Measurements from ENCODE around the gene TENT4B. TPM values are rescaled to one million over a fixed set of nuclear protein-coding genes. Genes with fewer than 3 reads are reported as not detected.

The TENT4B gene
- total RNA-seq, 3 donors from 2014 or later, result 13.4 to 16.4 (median 13.6) TPM

DNA sequence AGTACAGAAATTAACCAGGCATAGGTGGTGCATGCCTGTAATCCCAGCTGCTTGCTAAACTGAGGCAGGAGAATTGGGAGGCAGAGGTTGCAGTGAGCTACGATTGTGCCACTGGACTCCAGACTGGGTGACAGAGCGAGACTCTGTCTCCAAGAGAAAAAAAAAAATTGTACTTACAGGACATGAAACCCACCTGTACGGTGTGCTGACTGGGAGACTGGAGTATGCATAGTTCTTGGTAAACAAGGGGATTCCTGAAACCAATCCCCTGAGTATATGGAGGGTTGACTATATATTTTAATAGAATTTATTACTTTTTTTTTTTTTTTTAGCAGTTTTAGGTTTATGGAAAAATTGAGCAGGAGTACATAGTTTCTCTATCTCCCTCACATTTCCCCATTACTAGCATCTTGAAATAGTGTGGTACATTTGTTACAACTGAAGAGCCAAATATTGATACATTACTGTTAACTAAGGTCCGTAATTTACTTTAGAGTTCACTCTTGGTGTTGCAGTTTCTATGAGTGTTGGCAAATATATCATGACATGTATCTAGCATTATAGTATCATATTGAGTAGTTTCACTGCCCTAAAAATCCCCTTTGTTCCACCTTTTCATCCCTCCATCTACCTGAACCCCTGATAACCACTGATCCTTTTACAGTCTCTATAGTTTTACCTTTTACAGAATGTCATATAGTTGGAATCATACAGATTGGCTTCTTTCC, 19.3 kb downstream of the TENT4B start:
- Histone ChIP-seq H3K27me3 (no peaks in the 10 kb centered on the region), H3K9me3 (no peaks in the 10 kb centered on the region), H3K36me3 (no peaks in the 10 kb centered on the region), H3K4me1 (no peaks in the 10 kb centered on the region), H3K27ac (no peak overlapping the region), H3K4me3 (no peak overlapping the region)
- no peak for DNase-seq (ENCODE audit: low spot score in 2 of 2)
- intact Hi-C loops (cut with DNase I; ENCODE audit: low total_unique reads), result no loop called here
- TF ChIP-seq POLR2AphosphoS5 (IDR thresholded peaks at IDR 0.05), result no peak
- no peak for TF ChIP-seq POLR2A (IDR thresholded peaks at IDR 0.05)
- TF ChIP-seq CTCF (IDR thresholded peaks at IDR 0.05), result no peak

- Histone ChIP-seq H3K9me3 (no peaks in the 10 kb centered on the region), H3K27me3 (no peaks in the 10 kb centered on the region), H3K4me1 (no peaks in the 10 kb centered on the region), H3K27ac (no peak overlapping the region), H3K4me3 (no peak overlapping the region), H3K36me3 (no peaks in the 10 kb centered on the region)
- TF ChIP-seq POLR2A (IDR thresholded peaks at IDR 0.05), result no peak
- no peak for DNase-seq (ENCODE audit: low spot score in 2 of 2)
- intact Hi-C loops (cut with DNase I; ENCODE audit: low total_unique reads), result no loop called here
These were observed 20.2 kb downstream of the TENT4B start for GRCh38 chr16:50173316-50173715.

DNA sequence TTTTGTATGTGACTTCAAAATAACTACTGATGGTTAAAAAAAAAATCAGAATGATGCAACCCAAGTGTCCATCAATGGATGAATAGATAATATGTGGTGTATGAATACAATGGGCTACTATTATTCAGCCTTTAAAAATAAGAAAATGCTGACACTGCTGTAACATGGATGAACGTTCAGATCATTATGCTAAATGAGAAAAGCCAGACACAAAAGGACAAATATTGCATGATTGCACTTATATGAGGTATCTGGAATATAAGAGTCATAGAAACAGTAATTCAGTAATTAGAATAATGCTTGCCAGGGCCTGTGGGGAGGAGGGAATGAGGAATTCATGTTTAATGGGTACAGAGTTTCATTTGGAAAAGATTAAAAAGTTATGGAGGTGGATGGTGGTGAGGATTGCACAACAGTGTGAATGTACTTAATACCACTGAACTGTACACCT, 25.4 kb downstream of the TENT4B start:
- intact Hi-C loops (cut with DNase I; ENCODE audit: low total_unique reads), result no loop called here
- DNase-seq (ENCODE audit: low spot score in 2 of 2), result no peak

DNA sequence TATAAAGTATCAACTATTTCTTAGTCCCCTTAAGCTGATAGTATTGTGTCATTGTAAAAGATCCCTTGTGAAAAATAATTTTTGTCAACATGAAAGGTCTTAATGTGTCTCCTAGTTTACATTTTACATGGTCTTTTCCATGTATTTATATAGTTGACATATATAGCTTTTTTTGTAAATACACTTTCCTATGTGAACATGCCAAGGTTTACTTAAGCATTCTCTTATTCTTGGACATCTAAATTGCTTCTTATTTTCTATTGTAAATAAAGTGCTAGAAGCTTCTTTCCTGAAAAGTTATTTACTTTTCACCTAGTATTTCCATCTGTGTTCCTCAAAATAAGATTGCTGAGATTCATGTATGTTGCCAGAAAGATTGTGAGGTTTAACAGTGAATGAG, 29.3 kb downstream of the TENT4B start:
- H3K9me3 ChIP-seq, result no peaks in the 10 kb centered on the region
- intact Hi-C loops (cut with DNase I; ENCODE audit: low total_unique reads), result no loop called here
- no peaks in the 10 kb centered on the region for H3K4me1 ChIP-seq
- TF ChIP-seq POLR2AphosphoS5 (IDR thresholded peaks at IDR 0.05), result no peak
- H3K36me3 ChIP-seq, result no peaks in the 10 kb centered on the region
- H3K27me3 ChIP-seq, result no peaks in the 10 kb centered on the region
- no peak for DNase-seq (ENCODE audit: low spot score in 2 of 2)
- H3K27ac ChIP-seq, result no peak overlapping the region
- H3K4me3 ChIP-seq, result no peak overlapping the region

More for the DNA sequence above, 25.4 kb downstream of the TENT4B start:
- Histone ChIP-seq H3K27ac (no peak overlapping the region), H3K4me3 (no peak overlapping the region), H3K27me3 (no peaks in the 10 kb centered on the region), H3K4me1 (no peaks in the 10 kb centered on the region), H3K36me3 (no peaks in the 10 kb centered on the region), H3K9me3 (no peaks in the 10 kb centered on the region)
- TF ChIP-seq CTCF (IDR thresholded peaks at IDR 0.05) (no peak), POLR2A (IDR thresholded peaks at IDR 0.05) (no peak)

DNA sequence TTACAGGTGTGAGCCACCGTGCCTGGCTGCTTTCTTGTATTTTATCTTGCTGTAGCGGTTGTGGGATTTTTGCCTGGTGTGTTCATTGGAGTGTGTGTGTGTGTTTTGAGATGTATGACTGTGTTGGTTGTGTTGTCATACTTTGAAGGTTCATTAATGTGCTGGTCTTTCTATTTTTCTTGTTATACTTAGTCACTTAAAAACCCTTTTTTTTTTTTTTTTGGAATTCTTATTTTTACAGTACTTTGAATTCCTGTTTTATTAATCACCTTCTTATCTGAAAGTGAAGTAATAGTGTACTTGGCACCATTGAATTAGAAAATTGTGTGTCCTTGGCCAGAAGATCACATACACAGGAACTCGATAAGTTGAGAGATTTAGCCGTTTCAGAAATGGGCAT, 30.2 kb downstream of the TENT4B start:
- no peaks in the 10 kb centered on the region for H3K27me3 ChIP-seq
- intact Hi-C loops (cut with DNase I; ENCODE audit: low total_unique reads), result no loop called here
- peaks cover 0 to under 1% of the 10 kb centered on the region in 2 donors for H3K4me1 ChIP-seq
- no peak overlapping the region for H3K27ac ChIP-seq
- no peak for DNase-seq (ENCODE audit: low spot score in 2 of 2)
- H3K4me3 ChIP-seq, result no peak overlapping the region
- H3K36me3 ChIP-seq, result no peaks in the 10 kb centered on the region
- no peaks in the 10 kb centered on the region for H3K9me3 ChIP-seq
- TF ChIP-seq POLR2AphosphoS5 (IDR thresholded peaks at IDR 0.05), result no peak

DNA sequence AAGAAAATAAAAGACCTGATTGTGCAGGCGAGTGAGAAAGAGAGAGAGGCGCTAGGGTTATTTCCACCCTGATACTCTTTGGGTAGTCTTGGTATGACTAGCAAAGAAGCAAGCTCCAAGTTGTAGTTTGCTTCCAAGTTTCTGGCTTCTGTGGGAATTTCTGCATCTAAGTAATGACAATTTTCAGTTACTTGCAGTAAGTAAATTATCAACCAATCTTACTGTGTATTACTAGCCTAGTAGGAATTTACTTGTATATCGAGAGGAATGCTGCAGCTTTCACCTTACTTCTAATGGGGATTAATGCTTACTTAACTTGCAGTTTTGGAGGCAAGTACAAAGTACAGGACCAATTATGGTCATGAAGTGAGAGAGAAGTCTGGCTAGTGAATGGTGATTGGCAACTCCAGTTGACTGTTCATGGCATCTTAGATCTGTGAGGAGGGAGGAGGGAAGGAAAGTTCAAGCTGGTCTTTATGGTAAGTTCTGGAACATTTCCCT, 31.9 kb downstream of the TENT4B start:
- no peaks in the 10 kb centered on the region for H3K36me3 ChIP-seq
- TF ChIP-seq CTCF (IDR thresholded peaks at IDR 0.05), result no peak
- no peak for TF ChIP-seq POLR2A (IDR thresholded peaks at IDR 0.05)
- no peak for TF ChIP-seq POLR2AphosphoS5 (IDR thresholded peaks at IDR 0.05)
- no peaks in the 10 kb centered on the region for H3K27me3 ChIP-seq
- H3K27ac ChIP-seq, result no peak overlapping the region
- intact Hi-C loops (cut with DNase I; ENCODE audit: low total_unique reads), result no loop called here
- H3K9me3 ChIP-seq, result no peaks in the 10 kb centered on the region
- DNase-seq (ENCODE audit: low spot score in 2 of 2), result no peak
- peaks cover 0 to 9% of the 10 kb centered on the region in 2 donors for H3K4me1 ChIP-seq
- no peak overlapping the region for H3K4me3 ChIP-seq

Measured in breast epithelium (tissue), 4 donors.